Caco-2 (cell line): ENCODE measurements around the gene SLC25A39. TPM values are rescaled to one million over a fixed set of nuclear protein-coding genes. Genes with fewer than 3 reads are reported as not detected.

Source experiments
- BruUV-seq: library from RNA; stranded (reverse); fragments of 400-500 nt; replicated peaks from 2 replicates; lab custom pipeline; 2021; lab: Mats Ljungman, UMichigan
- CTCF ChIA-PET: fragments of 300-600 bp; sonication (Branson Sonifier 250); formaldehyde crosslinking; loops from one replicate; lab custom pipeline; 2022; ENCODE audit warnings: antibody characterized with exemption; lab: Charles Lee
- POLR2A ChIA-PET: fragments of 300-600 bp; sonication (Branson Sonifier 250); formaldehyde crosslinking; loops from one replicate; lab custom pipeline; 2022; ENCODE audit warnings: antibody characterized with exemption; lab: Charles Lee
- DNase-seq, 2 experiments: peaks; one replicate each; pipeline versions ENCODE4 v3.0.0 to v3.0.0-alpha.2; 2020 to 2022
- H3K27me3 ChIP-seq: replicated peaks from 2 replicates; pipeline ENCODE4 v1.6.0; 2011; ENCODE audit warnings: low read length; ENCODE audit not compliant: control insufficient read depth, insufficient read depth
- H3K36me3 ChIP-seq: 2 replicates; pipeline ENCODE4 v1.5.1; 2011; ENCODE audit warnings: low read length; ENCODE audit not compliant: control insufficient read depth, insufficient read depth
- H3K4me1 ChIP-seq: fragments of 250-450 bp; sonication (Bioruptor Pico); 2 replicates; pipeline ENCODE4 v1.5.1; 2020; ENCODE audit warnings: mild to moderate bottlenecking
- H3K4me3 ChIP-seq: 2 replicates; pipeline ENCODE4 v1.5.1; 2011; ENCODE audit warnings: low read depth, mild to moderate bottlenecking, control low read depth, low read length
- H3K9me3 ChIP-seq: fragments of 250-450 bp; sonication (Bioruptor Pico); 2 replicates; pipeline ENCODE4 v1.5.1; 2020; ENCODE audit warnings: mild to moderate bottlenecking, moderate library complexity
- H3K27ac Mint-ChIP-seq: one replicate; pipeline ENCODE4 v1.8.0; 2022; ENCODE audit warnings: mixed read lengths; ENCODE audit not compliant: unreplicated experiment
- H3K27me3 Mint-ChIP-seq: one replicate; pipeline ENCODE4 v1.8.0; 2022; ENCODE audit warnings: mixed read lengths; ENCODE audit not compliant: insufficient read depth, unreplicated experiment
- H3K36me3 Mint-ChIP-seq: one replicate; pipeline ENCODE4 v1.8.0; 2022; ENCODE audit warnings: mild to moderate bottlenecking, mixed read lengths; ENCODE audit not compliant: insufficient read depth, unreplicated experiment
- H3K4me1 Mint-ChIP-seq: one replicate; pipeline ENCODE4 v1.8.0; 2022; ENCODE audit warnings: low read depth, mixed read lengths; ENCODE audit not compliant: unreplicated experiment
- H3K4me3 Mint-ChIP-seq: one replicate; pipeline ENCODE4 v1.8.0; 2022; ENCODE audit warnings: mild to moderate bottlenecking, moderate library complexity, mixed read lengths; ENCODE audit not compliant: unreplicated experiment
- H3K9me3 Mint-ChIP-seq: one replicate; pipeline ENCODE4 v1.8.0; 2022; ENCODE audit warnings: mixed read lengths; ENCODE audit not compliant: unreplicated experiment
- intact Hi-C: fragments of 100-400 bp; cut with micrococcal nuclease; formaldehyde crosslinking; loops from one replicate; pipeline ENCODE4 v1.10.0; 2022; ENCODE audit not compliant: unreplicated experiment
- total RNA-seq: library from RNA; stranded (reverse); gene quantifications from 2 replicates; pipeline ENCODE4 v1.2.3, GENCODE V29; 2022
- TF ChIP-seq, protein P1 (sequence below), 2 experiments: fragments of 200-600 bp in 1 of 2; IDR thresholded peaks; 1 replicate in 1 of 2; 2 replicates in 1 of 2; pipeline versions ENCODE4 v1.5.1 to v1.8.0; 2011 to 2022; ENCODE audit warnings: antibody characterized with exemption in 1 of 2, control low read depth in 1 of 2, inconsistent platforms in 1 of 2, low read depth in 1 of 2, low read length in 1 of 2, mild to moderate bottlenecking in 1 of 2, moderate library complexity in 1 of 2; ENCODE audit not compliant: insufficient read depth in 1 of 2, severe bottlenecking in 1 of 2, unreplicated experiment in 1 of 2

Gene SLC25A39
- total RNA-seq, 1 experiment from 2014 or later: 155 TPM

DNA sequence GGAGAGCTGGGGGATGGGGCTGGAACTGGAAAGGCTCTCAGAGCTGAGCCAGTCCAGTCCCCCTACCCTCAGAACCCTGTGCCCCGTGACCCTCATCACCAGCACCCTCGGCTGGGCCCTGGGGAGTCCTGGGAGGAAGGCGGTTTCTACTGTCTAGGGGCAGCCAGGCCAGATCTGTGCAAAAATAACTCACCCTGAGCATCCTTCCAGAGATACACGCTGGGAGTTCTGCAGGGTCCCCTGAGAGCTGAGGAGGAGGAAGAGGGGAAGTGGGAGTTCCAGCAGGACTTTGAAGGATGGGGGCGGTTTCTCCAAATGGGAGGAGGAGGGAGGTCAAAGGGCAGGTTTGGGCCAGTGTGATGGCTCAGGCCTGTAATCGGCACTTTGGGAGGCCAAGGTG, 51.7 kb downstream of the SLC25A39 start:
- Mint-ChIP-seq H3K36me3 (no peaks in the 10 kb centered on the region), H3K27me3 (no peaks in the 10 kb centered on the region), H3K27ac (no peak overlapping the region), H3K4me3 (no peak overlapping the region), H3K9me3 (no peaks in the 10 kb centered on the region), H3K4me1 (peaks cover 7% of the 10 kb centered on the region)
- intact Hi-C loops: no loop called here
- TF ChIP-seq, protein P1, sequence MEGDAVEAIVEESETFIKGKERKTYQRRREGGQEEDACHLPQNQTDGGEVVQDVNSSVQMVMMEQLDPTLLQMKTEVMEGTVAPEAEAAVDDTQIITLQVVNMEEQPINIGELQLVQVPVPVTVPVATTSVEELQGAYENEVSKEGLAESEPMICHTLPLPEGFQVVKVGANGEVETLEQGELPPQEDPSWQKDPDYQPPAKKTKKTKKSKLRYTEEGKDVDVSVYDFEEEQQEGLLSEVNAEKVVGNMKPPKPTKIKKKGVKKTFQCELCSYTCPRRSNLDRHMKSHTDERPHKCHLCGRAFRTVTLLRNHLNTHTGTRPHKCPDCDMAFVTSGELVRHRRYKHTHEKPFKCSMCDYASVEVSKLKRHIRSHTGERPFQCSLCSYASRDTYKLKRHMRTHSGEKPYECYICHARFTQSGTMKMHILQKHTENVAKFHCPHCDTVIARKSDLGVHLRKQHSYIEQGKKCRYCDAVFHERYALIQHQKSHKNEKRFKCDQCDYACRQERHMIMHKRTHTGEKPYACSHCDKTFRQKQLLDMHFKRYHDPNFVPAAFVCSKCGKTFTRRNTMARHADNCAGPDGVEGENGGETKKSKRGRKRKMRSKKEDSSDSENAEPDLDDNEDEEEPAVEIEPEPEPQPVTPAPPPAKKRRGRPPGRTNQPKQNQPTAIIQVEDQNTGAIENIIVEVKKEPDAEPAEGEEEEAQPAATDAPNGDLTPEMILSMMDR (IDR thresholded peaks at IDR 0.05; ENCODE audit: insufficient read depth in 1 of 2, low read depth in 1 of 2, low read length in 1 of 2, severe bottlenecking in 1 of 2, unreplicated experiment in 1 of 2): no peak
- ChIA-PET POLR2A (interaction anchor here (1.2 kb wide), 1 partner anchor 52 kb away, joined by 3 read pairs; no protein-coding TSS in a partner anchor), CTCF (no interaction called here)
- no peaks in the 10 kb centered on the region for H3K4me1 ChIP-seq
- BruUV-seq: no TSS peak
- H3K9me3 ChIP-seq: no peaks in the 10 kb centered on the region
- H3K4me3 ChIP-seq: no peak overlapping the region
- H3K36me3 ChIP-seq: no peaks in the 10 kb centered on the region
- no peak for DNase-seq
- H3K27me3 ChIP-seq: no peaks in the 10 kb centered on the region

DNA sequence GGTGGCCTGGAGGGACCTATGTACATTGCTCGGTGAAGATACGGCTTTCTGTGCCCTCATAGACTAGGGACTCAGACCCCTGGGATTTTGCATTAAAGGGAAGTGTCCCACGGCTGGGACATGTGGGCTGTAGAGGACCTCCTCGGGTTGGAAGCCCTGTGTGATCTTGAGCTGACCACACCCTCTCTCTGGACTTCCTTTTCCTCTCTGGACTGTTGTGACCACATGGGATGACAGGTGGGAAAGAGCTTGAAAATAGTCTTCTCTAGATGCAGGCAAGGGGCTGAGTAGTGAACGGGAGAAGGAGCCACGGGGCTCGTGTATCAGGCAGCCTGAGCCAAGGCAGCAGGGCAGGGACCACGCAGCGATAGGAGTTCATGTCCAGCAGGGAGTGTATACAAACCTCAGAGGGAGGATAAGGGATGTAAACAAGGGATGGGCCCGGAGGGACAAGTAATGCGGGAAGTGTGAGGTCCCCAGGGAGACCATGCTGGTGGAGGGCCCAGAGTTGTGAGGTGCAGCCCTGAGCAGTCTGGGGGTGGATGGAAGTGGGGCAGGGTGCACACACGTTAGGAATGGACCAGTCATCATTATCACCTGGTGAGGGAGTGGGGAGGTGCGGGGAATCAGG, 52.2 kb downstream of the SLC25A39 start:
- Histone ChIP-seq H3K4me1 (no peaks in the 10 kb centered on the region), H3K4me3 (no peak overlapping the region), H3K36me3 (no peaks in the 10 kb centered on the region), H3K9me3 (no peaks in the 10 kb centered on the region), H3K27me3 (no peaks in the 10 kb centered on the region)
- Mint-ChIP-seq H3K27ac (no peak overlapping the region), H3K4me1 (peaks cover 7% of the 10 kb centered on the region), H3K27me3 (no peaks in the 10 kb centered on the region), H3K4me3 (no peak overlapping the region), H3K9me3 (no peaks in the 10 kb centered on the region), H3K36me3 (no peaks in the 10 kb centered on the region)
- CTCF ChIA-PET: no interaction called here
- intact Hi-C loops: no loop called here
- TF ChIP-seq, protein P1 (IDR thresholded peaks at IDR 0.05; ENCODE audit: insufficient read depth in 1 of 2, low read depth in 1 of 2, low read length in 1 of 2, severe bottlenecking in 1 of 2, unreplicated experiment in 1 of 2): no peak
- POLR2A ChIA-PET: interaction anchor here (1.2 kb wide), 1 partner anchor 51 kb away, joined by 3 read pairs; no protein-coding TSS in a partner anchor
- no peak for DNase-seq
- no TSS peak for BruUV-seq

Other genes starting within 250 kb of the SLC25A39 start
- 25.9 and 27.0 TPM in 2 replicates for gene HDAC5, start 201.2 kb downstream of the SLC25A39 start, total RNA-seq
- gene HROB, start 182.9 kb downstream of the SLC25A39 start, total RNA-seq: 15.2 and 17.0 TPM in 2 replicates
- 0.26 TPM in 1 of 2 replicates, not detected in the other for gene ASB16, start 154.1 kb downstream of the SLC25A39 start, total RNA-seq
- gene TMUB2, start 137.9 kb downstream of the SLC25A39 start, total RNA-seq: 28.4 and 30.3 TPM in 2 replicates
- gene ATXN7L3, start 124.9 kb downstream of the SLC25A39 start, total RNA-seq: 91.2 and 92.0 TPM in 2 replicates
- 66.0 and 74.3 TPM in 2 replicates for gene UBTF, start 105.1 kb downstream of the SLC25A39 start, total RNA-seq
- gene SLC4A1, start 56.7 kb downstream of the SLC25A39 start, total RNA-seq: not detected in 2 replicates
- 0.34 and 0.53 TPM in 2 replicates for gene RUNDC3A, start 16.2 kb downstream of the SLC25A39 start, total RNA-seq
- gene GRN, start 20.5 kb upstream of the SLC25A39 start, total RNA-seq: 167 and 176 TPM in 2 replicates
- gene FAM171A2, start 39.0 kb upstream of the SLC25A39 start, total RNA-seq: 3.0 and 3.6 TPM in 2 replicates
- gene ITGA2B, start 64.8 kb upstream of the SLC25A39 start, total RNA-seq: 5.9 and 6.9 TPM in 2 replicates
- 53.4 and 55.5 TPM in 2 replicates for gene GPATCH8, start 178.6 kb upstream of the SLC25A39 start, total RNA-seq
- 36.4 and 39.5 TPM in 2 replicates for gene FZD2, start 232.7 kb upstream of the SLC25A39 start, total RNA-seq